ENCODE data around the gene WDR37. TPM values are rescaled to one million over a fixed set of nuclear protein-coding genes. Genes with fewer than 3 reads are reported as not detected.
A peak's percentile ranks its signal among the peaks of the same experiment; 100 is the strongest.
"Not testable (repeated sequence)": the region's sequence is repeated elsewhere in the genome, so short reads cannot be mapped to it uniquely, and the experiment has no call there.

Gene WDR37
- 8.7 and 12.6 TPM in 2 replicates for total RNA-seq (2014; rRNA removed; shearing (Covaris generic))

GRCh38 chr10:1056326-1057105, at the start of gene WDR37:
TSS of gene WDR37 (plus strand) at chr10:1056385. CDS start at chr10:1072156, 15,771 bp downstream.
- in situ Hi-C loops (cut with HindIII; ENCODE audit: low sequenced_read_pairs) = no loop called here
- peak; percentile 86 for DNase-seq (ENCODE audit: low spot score)

DNA sequence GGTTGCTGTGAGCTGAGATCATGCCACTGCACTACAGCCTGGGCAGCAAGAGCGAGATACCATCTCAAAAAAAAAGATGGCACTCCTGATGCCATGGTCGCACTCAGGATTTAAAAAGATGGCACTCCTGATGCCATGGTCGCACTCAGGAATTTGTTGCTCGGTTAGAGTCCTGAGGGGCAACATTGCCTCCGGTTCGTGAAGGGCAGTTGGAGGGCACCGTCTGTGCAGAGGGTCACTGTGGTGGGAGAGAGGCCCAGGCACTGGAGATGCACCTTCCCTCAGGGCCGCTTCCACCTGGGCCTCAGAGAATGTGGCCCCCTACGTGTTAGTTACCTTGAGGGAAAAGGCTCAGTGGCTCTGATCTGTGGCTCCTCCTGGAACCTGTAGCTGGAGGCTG, 49.6 kb upstream of the WDR37 start:
- in situ Hi-C loops (cut with HindIII; ENCODE audit: low sequenced_read_pairs) = no loop called here
- no peak for DNase-seq (ENCODE audit: low spot score)

GRCh38 chr10:1007583-1007982, 48.6 kb upstream of the WDR37 start:
- DNase-seq (ENCODE audit: low spot score) = no peak
- in situ Hi-C loops (cut with HindIII; ENCODE audit: low sequenced_read_pairs) = no loop called here

DNA sequence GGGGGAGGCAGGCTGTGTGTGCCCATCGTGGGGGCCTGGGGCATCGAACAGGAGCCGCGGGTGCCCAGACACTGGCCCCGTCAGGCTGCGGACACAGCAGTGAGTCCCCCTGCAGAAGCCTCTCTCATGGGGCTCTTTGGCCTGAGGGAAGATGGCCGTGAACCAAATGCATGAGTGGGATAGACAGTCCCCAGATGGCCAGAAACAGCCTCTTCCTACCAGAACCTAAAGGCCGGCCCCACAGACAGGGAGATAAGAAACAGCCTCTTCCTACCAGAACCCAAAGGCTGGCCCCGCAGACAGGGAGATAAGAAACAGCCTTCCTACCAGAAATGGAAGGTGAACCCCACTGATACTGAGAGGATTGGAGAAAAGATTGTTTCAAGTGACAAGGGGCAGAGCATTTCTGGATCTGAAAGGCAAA, 47.1 kb upstream of the WDR37 start:
- DNase-seq (ENCODE audit: low spot score) = no peak
- in situ Hi-C loops (cut with HindIII; ENCODE audit: low sequenced_read_pairs) = no loop called here

GRCh38 chr10:1009947-1010346, 46.2 kb upstream of the WDR37 start:
- not testable (repeated sequence) for DNase-seq (ENCODE audit: low spot score)

GRCh38 chr10:1010703-1011102, 45.5 kb upstream of the WDR37 start:
- no peak for DNase-seq (ENCODE audit: low spot score)
- in situ Hi-C loops (cut with HindIII; ENCODE audit: low sequenced_read_pairs) = no loop called here

More at GRCh38 chr10:1009947-1010346, 46.2 kb upstream of the WDR37 start:
- in situ Hi-C loops (cut with HindIII; ENCODE audit: low sequenced_read_pairs) = not testable (repeated sequence)

DNA sequence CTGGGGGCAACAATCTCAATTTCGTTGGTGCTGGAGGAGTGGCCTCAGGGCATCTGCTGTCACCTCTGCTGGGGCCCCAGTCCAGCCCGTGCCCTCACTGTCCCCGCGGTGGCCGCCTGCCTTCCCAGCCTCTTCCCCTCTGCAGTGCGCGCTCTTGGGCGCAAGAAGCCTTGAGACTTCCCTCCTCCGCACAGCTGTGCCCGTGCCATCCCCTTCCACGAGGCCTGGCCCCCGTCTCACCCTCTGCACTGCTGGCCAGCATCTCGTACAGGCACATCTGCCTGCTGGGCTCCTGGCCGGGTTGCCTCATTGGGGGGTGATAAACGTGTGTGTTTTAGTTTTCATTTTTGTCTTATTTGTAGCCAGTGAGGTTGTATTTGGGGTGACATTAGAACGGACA, 44.5 kb upstream of the WDR37 start:
- in situ Hi-C loops (cut with HindIII; ENCODE audit: low sequenced_read_pairs) = no loop called here
- no peak for DNase-seq (ENCODE audit: low spot score)

GRCh38 chr10:1015688-1016087, 40.5 kb upstream of the WDR37 start:
- in situ Hi-C loops (cut with HindIII; ENCODE audit: low sequenced_read_pairs) = no loop called here
- DNase-seq (ENCODE audit: low spot score) = no peak

- no peak for DNase-seq (ENCODE audit: low spot score)
- in situ Hi-C loops (cut with HindIII; ENCODE audit: low sequenced_read_pairs) = no loop called here
Measured at GRCh38 chr10:1019362-1019761, 36.8 kb upstream of the WDR37 start.

DNA sequence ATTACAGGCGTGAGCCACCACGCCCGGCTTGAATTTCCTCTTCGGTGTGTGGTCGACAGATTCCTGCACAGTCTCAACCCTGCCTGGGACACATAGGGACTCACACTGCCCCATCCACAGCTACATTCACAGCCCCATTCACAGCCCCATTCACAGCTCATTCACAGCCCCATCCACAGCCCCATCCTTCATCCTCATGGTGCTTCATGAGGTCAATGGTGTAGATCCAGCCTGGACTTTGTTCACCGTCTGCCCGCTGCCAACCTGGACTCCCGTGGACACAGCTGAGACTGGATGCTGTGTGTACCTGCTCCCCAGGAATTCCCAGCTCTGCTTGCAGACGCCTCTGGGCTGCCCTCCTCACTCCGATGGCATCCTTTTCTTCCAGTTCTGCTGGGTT, 35.7 kb upstream of the WDR37 start:
- no peak for DNase-seq (ENCODE audit: low spot score)

GRCh38 chr10:1020958-1021357, 35.2 kb upstream of the WDR37 start:
- DNase-seq (ENCODE audit: low spot score) = no peak
- in situ Hi-C loops (cut with HindIII; ENCODE audit: low sequenced_read_pairs) = no loop called here

More for the DNA sequence above, 35.7 kb upstream of the WDR37 start:
- in situ Hi-C loops (cut with HindIII; ENCODE audit: low sequenced_read_pairs) = no loop called here

DNA sequence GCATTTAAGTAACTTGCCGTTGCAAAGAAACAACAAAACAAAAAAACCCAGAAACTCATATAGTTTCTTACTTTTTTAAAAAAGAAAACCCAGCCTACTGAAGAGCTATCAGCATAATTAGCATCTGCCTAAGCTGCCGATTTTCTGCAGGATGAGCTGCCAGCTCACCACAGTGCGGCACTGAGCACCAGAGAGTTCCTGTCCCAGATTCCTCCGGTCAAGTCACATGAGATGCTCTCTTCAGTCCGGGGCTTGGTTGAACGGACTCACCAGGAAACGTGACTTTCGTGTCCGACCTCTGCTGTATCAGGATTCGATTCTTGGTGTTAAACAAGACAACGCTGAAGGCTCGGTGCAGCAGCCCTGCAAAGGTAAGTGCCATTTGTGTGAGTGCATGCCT, 33.8 kb upstream of the WDR37 start:
- in situ Hi-C loops (cut with HindIII; ENCODE audit: low sequenced_read_pairs) = no loop called here
- peak; percentile 93 for DNase-seq (ENCODE audit: low spot score)

DNA sequence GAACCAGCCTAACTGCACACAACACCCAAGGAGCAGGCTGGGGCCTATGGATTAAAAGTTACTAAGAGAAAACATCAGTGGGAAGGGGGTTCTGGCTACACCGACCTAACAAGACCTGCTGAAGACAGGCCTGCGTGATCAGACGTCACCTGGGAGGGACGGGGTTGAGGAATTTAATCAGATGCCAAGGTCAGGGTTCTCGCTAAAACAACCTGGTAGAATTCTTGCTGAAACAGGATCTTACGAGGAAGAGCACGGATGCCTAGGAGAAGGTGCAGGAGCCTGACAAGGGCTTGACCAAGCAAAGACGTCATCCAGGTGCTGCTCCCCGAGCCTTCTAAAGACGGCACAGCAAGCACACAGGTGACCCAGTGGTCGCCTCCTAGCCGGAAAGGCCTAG, 32.1 kb upstream of the WDR37 start:
- in situ Hi-C loops (cut with HindIII; ENCODE audit: low sequenced_read_pairs) = no loop called here
- no peak for DNase-seq (ENCODE audit: low spot score)

DNA sequence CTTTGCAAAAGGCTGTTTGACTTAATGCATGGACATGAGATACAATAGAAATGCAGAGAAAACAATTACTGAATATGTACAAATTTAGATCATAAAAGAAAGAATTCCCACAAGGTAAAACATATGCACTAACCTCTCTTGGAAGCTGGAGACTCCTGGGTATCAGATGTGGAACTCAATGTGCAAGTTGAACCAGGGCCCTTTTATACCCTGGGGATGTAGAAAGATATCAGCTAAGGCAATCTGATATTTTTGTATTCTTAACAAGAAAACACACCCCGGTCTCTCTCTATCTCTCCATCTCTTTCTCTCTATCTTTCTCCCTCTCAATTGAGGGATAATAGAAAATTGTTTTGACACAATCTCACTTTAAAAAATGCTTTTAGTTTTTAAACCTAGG, 30.5 kb upstream of the WDR37 start, which contains the start of gene IDI2:
Gene IDI2 (minus strand): TSS at position 177 of the 400 bp plus-strand sequence. CDS start 1,136 bp downstream, outside the sequence.
- in situ Hi-C loops (cut with HindIII; ENCODE audit: low sequenced_read_pairs) = no loop called here
- no peak for DNase-seq (ENCODE audit: low spot score)

- in situ Hi-C loops (cut with HindIII; ENCODE audit: low sequenced_read_pairs) = no loop called here
- DNase-seq (ENCODE audit: low spot score) = no peak
Measured at GRCh38 chr10:1026578-1026977, 29.6 kb upstream of the WDR37 start.

DNA sequence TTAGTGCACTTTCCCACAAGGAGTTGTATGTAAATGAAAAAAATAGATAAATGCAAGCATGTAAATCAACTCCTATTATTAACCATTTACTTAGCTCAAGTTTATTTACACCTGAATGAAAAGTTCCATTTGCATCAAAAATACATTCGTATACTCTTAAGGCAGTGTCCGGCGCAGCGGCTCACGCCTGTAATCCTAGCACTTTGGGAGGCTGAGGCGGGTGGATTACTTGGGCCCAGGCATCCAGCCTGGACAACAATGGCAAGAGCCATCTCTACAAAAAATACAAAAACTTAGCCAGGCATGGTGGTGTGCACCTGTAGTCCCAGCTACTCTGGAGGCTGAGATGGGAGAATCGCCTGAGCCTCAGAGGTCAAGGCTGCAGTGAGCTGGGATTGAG, 26.3 kb upstream of the WDR37 start:
- DNase-seq (ENCODE audit: low spot score) = no peak
- in situ Hi-C loops (cut with HindIII; ENCODE audit: low sequenced_read_pairs) = no loop called here

- in situ Hi-C loops (cut with HindIII; ENCODE audit: low sequenced_read_pairs) = no loop called here
Measured at GRCh38 chr10:1033601-1034000, 22.6 kb upstream of the WDR37 start.

GRCh38 chr10:1034758-1035157, 21.4 kb upstream of the WDR37 start:
- DNase-seq (ENCODE audit: low spot score) = no peak
- in situ Hi-C loops (cut with HindIII; ENCODE audit: low sequenced_read_pairs) = no loop called here

More at GRCh38 chr10:1033601-1034000, 22.6 kb upstream of the WDR37 start:
- DNase-seq (ENCODE audit: low spot score) = no peak

DNA sequence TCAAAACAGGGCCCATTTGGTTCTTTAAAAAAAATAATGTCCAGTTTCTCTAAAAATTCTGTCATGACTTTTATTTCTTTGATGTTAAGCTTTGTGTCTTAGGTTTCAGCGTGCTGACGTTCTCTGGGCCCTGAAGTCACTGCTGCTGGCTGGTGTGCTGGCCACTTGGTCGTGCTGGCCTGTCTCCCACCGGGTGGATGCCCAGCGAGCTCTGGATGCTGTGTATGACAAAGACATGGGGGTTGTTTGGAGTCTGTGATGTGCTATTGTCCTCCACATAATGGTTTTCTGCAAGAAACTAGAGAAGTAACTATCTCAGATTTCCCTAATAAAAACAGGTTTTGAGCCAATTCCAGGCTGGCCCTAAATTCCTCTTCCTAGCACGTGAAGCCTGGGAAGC, 21.0 kb upstream of the WDR37 start:
- in situ Hi-C loops (cut with HindIII; ENCODE audit: low sequenced_read_pairs) = no loop called here

GRCh38 chr10:1036341-1036791, 19.8 kb upstream of the WDR37 start:
- no peak for DNase-seq (ENCODE audit: low spot score)
- in situ Hi-C loops (cut with HindIII; ENCODE audit: low sequenced_read_pairs) = no loop called here

More for the DNA sequence above, 21.0 kb upstream of the WDR37 start:
- no peak for DNase-seq (ENCODE audit: low spot score)

GRCh38 chr10:1037098-1037497, 19.1 kb upstream of the WDR37 start:
- in situ Hi-C loops (cut with HindIII; ENCODE audit: low sequenced_read_pairs) = no loop called here

More at GRCh38 chr10:1037098-1037497, 19.1 kb upstream of the WDR37 start:
- no peak for DNase-seq (ENCODE audit: low spot score)

All from G401 (cell line).